GM19372 (cell line): ENCODE measurements around the gene WNK4.
A peak's percentile ranks its signal among the peaks of the same experiment; 100 is the strongest.
"Not testable (repeated sequence)": the region's sequence is repeated elsewhere in the genome, so short reads cannot be mapped to it uniquely, and the experiment has no call there.

Experiments
- ATAC-seq: cut with Tn5 transposase; IDR thresholded peaks from one replicate; pipeline ENCODE4 v1.9.1; 2021; ENCODE audit warnings: mild to moderate bottlenecking, low read depth, moderate library complexity; ENCODE audit not compliant: unreplicated experiment

The WNK4 gene

DNA sequence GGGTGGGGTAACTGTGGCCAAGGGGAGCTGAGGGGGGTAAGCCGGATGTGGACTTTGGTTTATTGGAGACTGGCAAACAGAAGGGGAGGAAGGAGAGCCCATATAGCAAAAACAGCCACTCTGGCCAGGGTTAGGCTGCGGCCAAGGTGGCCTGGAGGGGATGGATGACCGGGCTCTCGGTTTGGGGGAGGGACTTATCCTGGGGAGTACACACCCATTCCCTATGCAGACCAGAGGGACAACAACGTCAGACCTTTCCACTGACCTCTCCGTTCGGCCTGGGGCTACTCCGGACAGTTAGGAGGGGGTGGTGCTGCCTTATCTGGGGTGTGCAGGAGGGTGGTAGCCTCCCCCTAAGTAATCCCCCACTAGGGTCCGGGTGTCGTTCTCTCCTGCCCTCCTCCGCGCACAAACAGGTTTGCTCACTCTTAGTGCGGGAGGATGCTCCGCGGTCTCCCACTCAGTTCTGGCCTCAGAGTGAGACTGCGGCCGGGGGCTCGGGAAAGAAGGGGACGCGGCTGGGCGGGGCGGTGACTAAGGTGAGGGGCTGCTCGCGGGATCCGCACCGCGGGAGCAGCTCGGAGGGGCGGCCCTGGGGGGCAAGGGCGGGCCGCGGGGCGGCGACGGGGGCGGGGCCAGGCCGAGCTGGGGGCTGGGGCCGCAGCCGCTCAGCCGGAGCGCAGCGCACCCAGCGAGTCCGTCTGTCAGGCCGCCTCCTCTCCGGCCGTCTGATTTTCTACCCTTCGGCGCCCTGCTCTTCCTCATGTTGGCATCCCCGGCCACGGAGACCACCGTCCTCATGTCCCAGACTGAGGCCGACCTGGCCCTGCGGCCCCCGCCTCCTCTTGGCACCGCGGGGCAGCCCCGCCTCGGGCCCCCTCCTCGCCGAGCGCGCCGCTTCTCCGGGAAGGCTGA lies at the start of gene WNK4:
TSS of gene WNK4 (plus strand) at position 675 of the 915 bp plus-strand sequence. CDS start at position 764, 89 bp downstream.
- no peak for ATAC-seq

- no peak for ATAC-seq
Observed at GRCh38 chr17:42740699-42741098, 39.7 kb upstream of the WNK4 start.

DNA sequence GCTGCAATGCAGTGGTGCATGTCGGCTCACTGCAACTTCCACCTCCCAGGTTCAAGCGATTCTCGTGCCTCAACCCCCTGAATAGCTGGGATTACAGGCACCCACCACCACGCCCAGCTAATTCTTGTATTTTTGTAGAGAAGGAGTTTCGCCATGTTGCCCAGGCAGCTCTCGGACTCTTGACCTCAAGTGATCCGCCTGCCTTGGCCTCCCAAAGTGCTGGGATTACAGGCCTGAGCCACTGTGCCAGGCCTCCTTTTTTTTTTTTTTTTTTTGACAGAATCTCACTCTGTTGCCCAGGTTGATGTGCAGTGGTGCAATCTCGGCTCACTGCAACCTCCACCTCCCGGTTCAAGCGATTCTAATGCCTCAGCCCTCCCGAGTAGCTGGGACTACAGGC lies 37.5 kb upstream of the WNK4 start:
- ATAC-seq, result not testable (repeated sequence)

GRCh38 chr17:42743595-42744282 lies 36.7 kb upstream of the WNK4 start:
- no peak for ATAC-seq

GRCh38 chr17:42744283-42744805 lies 36.1 kb upstream of the WNK4 start:
- ATAC-seq, result peak; percentile 45

DNA sequence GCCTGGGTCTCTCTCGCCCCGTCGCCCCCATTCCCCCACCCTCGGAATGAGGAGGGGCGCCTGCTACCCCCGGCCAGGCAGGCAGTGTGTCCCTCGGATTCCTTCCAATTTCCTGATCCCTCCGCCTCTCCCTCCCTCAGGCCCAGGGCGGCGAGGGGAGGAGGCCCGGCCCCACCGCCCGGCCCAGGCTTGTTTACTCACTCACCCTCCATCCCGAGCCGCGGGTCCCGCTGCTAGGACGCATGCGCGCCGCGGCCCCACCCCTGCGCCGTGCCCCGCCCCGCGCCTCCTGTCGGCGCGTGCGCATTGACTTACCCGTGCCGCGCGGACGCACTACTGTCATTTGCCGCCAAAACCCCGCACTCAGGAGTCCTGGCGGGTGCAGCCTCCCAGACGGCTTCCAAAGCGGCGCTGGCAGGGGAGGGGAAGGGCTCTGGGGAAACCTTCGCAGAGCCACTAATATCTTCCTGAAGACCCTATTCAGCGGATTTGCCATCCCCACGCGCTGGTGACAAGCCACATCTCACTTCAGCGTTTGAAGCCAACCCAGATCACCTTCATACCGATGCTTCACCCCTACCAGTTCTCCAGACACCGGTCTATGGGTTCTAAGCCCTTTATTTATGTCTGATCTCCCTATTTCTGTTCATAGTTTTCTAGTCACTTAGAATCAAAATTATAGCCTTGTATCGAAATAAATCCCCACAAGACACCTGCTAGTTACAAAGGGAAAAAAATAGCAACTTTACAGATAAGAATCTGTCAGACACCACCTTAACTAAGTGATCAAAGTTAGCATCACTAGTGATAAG lies 35.4 kb upstream of the WNK4 start, which contains the start of gene EZH1:
TSS of gene EZH1 (minus strand) at position 235 of the 812 bp plus-strand sequence. CDS start 16,099 bp downstream, outside the sequence.
- peak; percentile 81 for ATAC-seq

GRCh38 chr17:42748202-42748907 lies 32.1 kb upstream of the WNK4 start:
- ATAC-seq, result no peak

DNA sequence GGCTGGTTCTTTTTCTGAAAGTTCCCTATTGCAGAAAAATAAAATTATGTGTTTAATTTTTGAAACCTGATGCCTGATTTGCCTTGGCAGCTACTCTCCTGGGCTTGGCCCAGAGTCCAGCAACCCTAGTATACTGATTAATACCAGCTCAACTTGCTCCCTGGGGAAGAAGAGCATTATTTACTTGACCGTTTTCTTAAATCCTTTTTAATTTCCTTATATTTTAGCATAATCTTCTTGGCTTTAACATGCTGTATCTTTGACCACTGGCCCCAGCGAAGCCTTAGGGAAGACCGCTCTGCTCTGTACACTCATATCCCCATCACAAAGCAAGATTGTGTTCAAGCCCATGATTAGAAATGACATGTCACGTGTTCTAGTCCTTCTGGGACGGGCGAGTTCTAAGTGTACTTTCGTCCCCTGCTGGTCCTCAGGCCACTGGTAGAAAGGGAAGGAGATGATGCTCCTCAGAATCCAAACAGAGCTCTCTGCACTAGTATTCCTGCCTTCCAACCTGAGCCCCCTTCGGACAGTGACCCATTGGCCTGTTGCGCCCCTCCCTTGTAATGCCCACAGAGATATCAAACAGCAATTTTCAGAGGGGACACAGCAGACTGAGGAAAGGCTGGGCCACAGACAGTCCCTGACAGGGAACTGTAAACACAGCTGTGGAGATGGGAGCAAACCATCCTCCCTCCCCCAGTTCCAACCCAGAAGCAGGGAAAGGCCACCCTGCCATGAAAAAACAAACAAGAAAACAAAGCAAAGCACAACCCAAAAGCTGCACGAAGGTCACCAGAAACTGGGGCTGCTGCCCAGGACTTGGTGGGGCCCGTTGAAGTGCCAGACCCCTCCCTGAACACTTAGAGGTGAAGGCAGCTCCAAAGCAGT lies 31.3 kb upstream of the WNK4 start:
- ATAC-seq, result no peak

DNA sequence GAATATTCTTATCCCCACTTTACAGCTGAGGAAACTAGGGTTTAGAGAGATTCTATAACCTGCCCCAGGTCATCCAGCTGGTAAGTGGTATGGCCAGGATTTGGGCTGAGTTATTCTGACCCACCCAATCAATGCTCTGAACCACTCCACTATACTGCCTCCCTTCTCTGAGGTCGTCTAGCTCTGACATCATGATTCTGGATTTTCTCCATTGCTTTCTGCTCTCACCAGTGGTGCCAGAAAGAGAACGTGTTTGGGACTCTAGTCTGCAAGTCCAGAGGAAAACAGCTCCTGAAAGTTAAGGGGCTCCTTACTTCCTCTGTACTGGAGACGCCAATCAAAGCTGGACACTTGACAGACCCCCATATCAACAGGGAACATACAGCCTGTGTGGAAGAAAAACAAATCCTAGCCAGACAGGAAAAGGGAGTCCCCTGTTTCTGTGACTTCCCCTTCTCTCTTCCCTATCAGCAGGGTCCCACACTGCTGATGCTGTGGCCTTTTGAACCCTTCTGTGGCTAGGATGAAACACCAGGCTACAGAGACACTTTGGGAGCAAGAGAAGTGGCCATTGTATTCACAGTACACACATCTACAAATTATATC lies 29.6 kb upstream of the WNK4 start:
- no peak for ATAC-seq

DNA sequence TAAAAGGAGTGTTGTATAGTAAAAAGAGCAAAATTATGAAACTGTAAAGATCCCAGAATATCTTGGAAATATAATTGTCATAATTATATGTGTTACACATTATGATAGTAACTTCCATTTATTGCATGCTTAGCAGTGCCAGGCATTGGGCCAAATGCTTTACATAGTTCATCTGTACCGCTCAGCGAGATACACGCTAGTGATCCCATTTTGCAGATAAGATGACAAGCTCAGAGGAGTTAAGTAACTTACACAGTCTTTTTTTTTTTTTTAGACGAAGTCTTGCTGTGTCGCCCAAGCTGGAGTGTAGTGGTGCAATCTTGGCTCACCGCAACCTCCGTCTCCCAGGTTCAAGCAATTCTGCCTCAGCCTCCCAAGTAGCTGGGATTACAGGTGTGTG lies 28.8 kb upstream of the WNK4 start:
- no peak for ATAC-seq

DNA sequence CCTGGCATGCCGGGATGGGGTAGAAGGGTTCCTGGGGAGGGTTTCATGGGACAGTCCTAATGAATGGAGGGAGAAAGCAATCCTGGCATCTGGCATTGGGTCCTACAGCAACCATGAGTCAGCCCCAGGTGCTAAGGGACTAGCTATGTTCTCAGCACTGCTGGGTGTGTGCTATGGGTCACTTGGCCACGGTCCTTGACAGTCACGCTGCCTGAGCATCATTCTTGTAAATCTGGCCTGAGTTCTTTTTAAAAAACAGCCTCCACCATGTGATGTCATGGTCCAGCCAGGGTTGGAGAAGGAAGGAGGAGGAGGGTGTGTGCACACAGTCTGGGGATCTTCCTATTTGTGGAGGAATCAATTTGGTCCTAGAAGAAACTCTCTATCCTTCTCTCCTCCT lies 25.6 kb upstream of the WNK4 start:
- no peak for ATAC-seq

DNA sequence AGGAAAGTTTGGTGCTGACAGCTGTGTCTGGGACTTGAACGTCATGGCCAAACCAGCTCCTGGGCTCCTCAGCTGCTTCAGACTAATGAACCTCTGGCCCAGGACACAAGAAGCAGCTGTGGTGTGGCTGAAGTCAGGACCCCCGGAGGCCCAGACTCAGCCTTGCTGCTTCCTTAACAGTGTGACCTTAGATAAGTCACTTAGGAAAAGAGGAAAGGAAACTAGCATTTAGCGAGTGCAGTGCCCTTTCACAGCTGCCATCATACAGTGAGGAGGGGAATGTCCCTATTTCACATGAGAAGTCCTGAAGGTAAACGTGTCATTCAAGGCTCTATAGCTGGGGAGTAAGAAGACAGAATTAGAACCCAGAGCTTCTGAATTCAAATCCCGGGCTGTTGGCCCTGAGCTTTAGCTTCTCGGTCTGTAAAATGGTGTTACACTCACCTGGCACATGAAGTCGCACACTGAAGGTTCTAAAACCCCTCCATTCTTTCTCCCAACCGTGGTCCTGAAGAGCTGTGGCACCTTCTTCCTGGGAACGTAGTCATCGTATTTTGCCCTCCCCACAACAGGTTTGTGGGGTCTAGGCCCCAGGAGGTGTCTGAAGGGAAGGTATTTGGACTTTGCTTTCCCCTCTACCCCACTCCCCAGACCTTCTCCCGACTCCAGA lies 20.3 kb upstream of the WNK4 start:
- ATAC-seq, result no peak

- ATAC-seq, result no peak
Observed at GRCh38 chr17:42760652-42761581, 19.5 kb upstream of the WNK4 start, which contains the start of gene RAMP2. Gene RAMP2 (plus strand): TSS chr17:42761227. CDS start chr17:42761262, 35 bp downstream.

- ATAC-seq, result no peak
Observed at GRCh38 chr17:42761638-42762037, 18.8 kb upstream of the WNK4 start.

DNA sequence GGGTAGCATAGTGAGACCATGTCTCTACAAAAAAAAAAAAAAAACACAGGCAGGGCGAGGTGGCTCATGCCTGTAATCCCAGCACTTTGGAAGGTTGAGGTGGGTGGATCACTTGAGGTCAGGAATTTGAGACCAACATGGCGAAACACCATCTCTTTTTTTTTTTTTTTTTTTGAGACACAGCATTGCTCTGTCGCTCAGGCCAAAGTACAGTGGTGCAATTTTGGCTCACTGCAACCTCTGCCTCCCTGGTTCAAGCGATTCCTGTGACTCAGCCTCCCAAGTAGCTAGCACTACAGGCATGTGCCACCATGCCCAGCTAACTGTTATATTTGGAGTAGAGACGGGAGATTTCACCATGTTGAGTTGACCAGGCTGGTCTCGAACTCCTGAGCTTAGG lies 14.3 kb upstream of the WNK4 start:
- ATAC-seq, result no peak

DNA sequence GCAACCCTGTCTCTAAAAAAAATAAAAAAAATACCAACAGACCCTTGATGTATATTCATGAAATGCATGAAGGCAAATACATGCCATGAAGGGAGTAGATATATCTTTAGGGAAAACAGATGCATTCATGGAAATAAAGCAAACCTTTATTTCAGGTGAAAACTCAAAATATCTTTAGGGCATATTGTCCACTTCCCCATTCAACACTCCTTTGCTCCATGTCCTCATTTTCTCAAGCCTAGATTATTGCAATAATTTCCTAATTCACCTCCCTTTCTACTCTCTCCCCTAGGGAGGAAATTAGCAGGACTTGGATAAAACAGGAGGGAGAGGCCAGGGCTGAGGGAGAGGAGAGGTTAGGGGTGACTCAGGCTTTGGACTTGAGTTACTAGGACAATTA lies 12.9 kb upstream of the WNK4 start:
- ATAC-seq, result no peak

DNA sequence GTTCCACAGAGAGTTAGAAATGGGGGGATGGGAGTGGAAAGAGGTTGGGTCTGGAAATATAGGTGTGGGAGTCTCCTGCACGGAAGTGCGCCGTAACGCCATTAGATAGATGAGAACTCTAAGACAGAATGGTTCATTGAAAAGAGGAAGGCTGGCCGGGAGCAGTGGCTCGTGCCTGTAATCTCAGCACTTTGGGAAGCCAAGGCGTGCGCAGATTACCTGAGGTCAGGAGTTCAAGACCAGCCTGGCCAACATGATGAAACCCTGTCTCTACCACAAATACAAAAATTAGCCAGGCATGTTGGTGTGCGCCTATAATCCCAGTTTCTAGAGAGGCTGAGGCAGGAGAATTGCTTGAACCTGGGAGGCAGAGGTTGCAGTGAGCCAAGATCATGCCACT lies 12.4 kb upstream of the WNK4 start:
- not testable (repeated sequence) for ATAC-seq
